Activated CD8-positive, alpha-beta memory T cell treated with anti-CD3 and anti-CD28 coated beads for 24 hours (primary cell): ENCODE results near the gene PTPRK.

ENCODE experiments used
- DNase-seq: peaks from one replicate; pipeline ENCODE4 v3.0.0-alpha.2; 2020

Gene PTPRK

GRCh38 chr6:128057946-128058345 lies 462.5 kb downstream of the PTPRK start:
- DNase-seq: no peak

- DNase-seq: no peak
These were observed 462.9 kb downstream of the PTPRK start for GRCh38 chr6:128057541-128057940.

- DNase-seq: no peak
These were observed 467.3 kb downstream of the PTPRK start for GRCh38 chr6:128053109-128053508.

- no peak for DNase-seq
These were observed 472.4 kb downstream of the PTPRK start for GRCh38 chr6:128047989-128048388.

GRCh38 chr6:128046033-128046432 lies 474.4 kb downstream of the PTPRK start:
- DNase-seq: no peak

- no peak for DNase-seq
These were observed 480.9 kb downstream of the PTPRK start for GRCh38 chr6:128039543-128039942.

- DNase-seq: no peak
These were observed 483.4 kb downstream of the PTPRK start for GRCh38 chr6:128036808-128037570.

GRCh38 chr6:128033156-128033555 lies 487.2 kb downstream of the PTPRK start:
- no peak for DNase-seq

GRCh38 chr6:128032042-128032441 lies 488.4 kb downstream of the PTPRK start:
- no peak for DNase-seq

- no peak for DNase-seq
These were observed 490.6 kb downstream of the PTPRK start for GRCh38 chr6:128029826-128030225.

- DNase-seq: no peak
These were observed 492.2 kb downstream of the PTPRK start for GRCh38 chr6:128028183-128028582.

GRCh38 chr6:128025478-128025877 lies 494.9 kb downstream of the PTPRK start:
- no peak for DNase-seq

- no peak for DNase-seq
These were observed 495.4 kb downstream of the PTPRK start for GRCh38 chr6:128024969-128025368.

GRCh38 chr6:128024046-128024445 lies 496.4 kb downstream of the PTPRK start:
- no peak for DNase-seq

- DNase-seq: no peak
These were observed 501.6 kb downstream of the PTPRK start for GRCh38 chr6:128018821-128019220.

- no peak for DNase-seq
These were observed 503.1 kb downstream of the PTPRK start for GRCh38 chr6:128017288-128017687.

GRCh38 chr6:128007658-128008057 lies 512.7 kb downstream of the PTPRK start:
- no peak for DNase-seq

GRCh38 chr6:128005009-128005408 lies 515.4 kb downstream of the PTPRK start:
- no peak for DNase-seq

GRCh38 chr6:128000363-128000762 lies 520.0 kb downstream of the PTPRK start:
- DNase-seq: no peak

GRCh38 chr6:127998985-127999384 lies 521.4 kb downstream of the PTPRK start:
- DNase-seq: no peak

- no peak for DNase-seq
These were observed 522.8 kb downstream of the PTPRK start for GRCh38 chr6:127997496-127998164.

GRCh38 chr6:127996925-127997324 lies 523.5 kb downstream of the PTPRK start:
- no peak for DNase-seq

GRCh38 chr6:127992144-127992543 lies 528.3 kb downstream of the PTPRK start:
- DNase-seq: no peak

GRCh38 chr6:127990074-127990473 lies 530.3 kb downstream of the PTPRK start:
- DNase-seq: no peak

- no peak for DNase-seq
These were observed 539.4 kb downstream of the PTPRK start for GRCh38 chr6:127980996-127981395.
